HG03439 (cell line): Measurements from ENCODE around the gene THRB.
"Not testable (repeated sequence)": the region's sequence is repeated elsewhere in the genome, so short reads cannot be mapped to it uniquely, and the experiment has no call there.

Experiments
- ATAC-seq: cut with Tn5 transposase; IDR thresholded peaks from one replicate; pipeline ENCODE4 v1.9.1; 2021; ENCODE audit warnings: mild to moderate bottlenecking, moderate library complexity; ENCODE audit not compliant: unreplicated experiment

THRB gene

GRCh38 chr3:24450160-24450907, 44.3 kb downstream of the THRB start:
- no peak for ATAC-seq

GRCh38 chr3:24447836-24448235, 46.8 kb downstream of the THRB start:
- no peak for ATAC-seq

GRCh38 chr3:24446032-24446431, 48.6 kb downstream of the THRB start:
- ATAC-seq: no peak

GRCh38 chr3:24443476-24443875, 51.2 kb downstream of the THRB start:
- no peak for ATAC-seq

GRCh38 chr3:24440760-24441464, 53.7 kb downstream of the THRB start:
- ATAC-seq: no peak

- no peak for ATAC-seq
Observed at GRCh38 chr3:24439021-24439420, 55.6 kb downstream of the THRB start.

- no peak for ATAC-seq
Observed at GRCh38 chr3:24437326-24437725, 57.3 kb downstream of the THRB start.

- ATAC-seq: no peak
Observed at GRCh38 chr3:24435584-24435983, 59.1 kb downstream of the THRB start.

- no peak for ATAC-seq
Observed at GRCh38 chr3:24434651-24435050, 60.0 kb downstream of the THRB start.

- no peak for ATAC-seq
Observed at GRCh38 chr3:24433838-24434591, 60.6 kb downstream of the THRB start.

GRCh38 chr3:24432989-24433388, 61.7 kb downstream of the THRB start:
- ATAC-seq: no peak

- no peak for ATAC-seq
Observed at GRCh38 chr3:24428481-24428880, 66.2 kb downstream of the THRB start.

- no peak for ATAC-seq
Observed at GRCh38 chr3:24426896-24427295, 67.8 kb downstream of the THRB start.

- ATAC-seq: not testable (repeated sequence)
Observed at GRCh38 chr3:24420829-24421228, 73.8 kb downstream of the THRB start.

GRCh38 chr3:24420224-24420623, 74.4 kb downstream of the THRB start:
- ATAC-seq: no peak

- no peak for ATAC-seq
Observed at GRCh38 chr3:24419067-24419791, 75.4 kb downstream of the THRB start.

GRCh38 chr3:24417730-24418129, 76.9 kb downstream of the THRB start:
- no peak for ATAC-seq

GRCh38 chr3:24416224-24416623, 78.4 kb downstream of the THRB start:
- ATAC-seq: no peak

- ATAC-seq: no peak
Observed at GRCh38 chr3:24415824-24416223, 78.8 kb downstream of the THRB start.

GRCh38 chr3:24413662-24414061, 81.0 kb downstream of the THRB start:
- not testable (repeated sequence) for ATAC-seq

- no peak for ATAC-seq
Observed at GRCh38 chr3:24410860-24411259, 83.8 kb downstream of the THRB start.
